Tibial artery (tissue), 4 donors: ENCODE measurements around the gene ENTPD6.
A peak's percentile ranks its signal among the peaks of the same experiment; 100 is the strongest.

Experiments
- DNase-seq, 2 donors: peaks; one replicate each; pipeline ENCODE4 v3.0.0-alpha.2; 2019
- H3K27ac ChIP-seq, 2 donors: fragments of 200-600 bp; sonication (generic) in 1 of 2; 1 replicate in 1 of 2; 2 replicates in 1 of 2; pipeline ENCODE4 v1.5.1; 2018 to 2019; ENCODE audit warnings: mild to moderate bottlenecking in 1 of 2
- H3K27me3 ChIP-seq, 2 donors: fragments of 200-600 bp; sonication (generic) in 1 of 2; one replicate each; pipeline versions ENCODE4 v1.5.1 to v1.6.0; 2016 to 2019
- H3K36me3 ChIP-seq, 3 donors: fragments of 200-600 bp; sonication (generic) in 2 of 3; one replicate each; pipeline ENCODE4 v1.5.1; 2016 to 2019; ENCODE audit warnings: mild to moderate bottlenecking in 2 of 3
- H3K4me1 ChIP-seq, 4 donors: fragments of 200-600 bp; sonication (generic) in 2 of 4; 1 replicate in 3 of 4; 2 replicates in 1 of 4; pipeline ENCODE4 v1.5.1; 2016 to 2019
- H3K4me3 ChIP-seq, 2 donors: fragments of 200-600 bp; sonication (generic) in 1 of 2; 1 replicate in 1 of 2; 2 replicates in 1 of 2; pipeline ENCODE4 v1.5.1; 2018 to 2019; ENCODE audit warnings: mild to moderate bottlenecking in 2 of 2
- H3K9me3 ChIP-seq, 3 donors: fragments of 200-600 bp; sonication (generic) in 1 of 3; one replicate each; pipeline ENCODE4 v1.5.1; 2016 to 2019
- CTCF ChIP-seq, 2 experiments: fragments of 200-600 bp in 1 of 2; fragments of 450-650 bp in 1 of 2; IDR thresholded peaks; one replicate each; pipeline ENCODE4 v1.5.1; 2017 to 2019; ENCODE audit warnings: antibody characterized with exemption in 2 of 2, mild to moderate bottlenecking in 1 of 2, moderate library complexity in 1 of 2
- intact Hi-C: fragments of 100-400 bp; cut with DNase I; formaldehyde crosslinking; loops from one replicate; pipeline ENCODE4 v1.15.0; 2023; ENCODE audit warnings: low total_unique reads

The ENTPD6 gene

DNA sequence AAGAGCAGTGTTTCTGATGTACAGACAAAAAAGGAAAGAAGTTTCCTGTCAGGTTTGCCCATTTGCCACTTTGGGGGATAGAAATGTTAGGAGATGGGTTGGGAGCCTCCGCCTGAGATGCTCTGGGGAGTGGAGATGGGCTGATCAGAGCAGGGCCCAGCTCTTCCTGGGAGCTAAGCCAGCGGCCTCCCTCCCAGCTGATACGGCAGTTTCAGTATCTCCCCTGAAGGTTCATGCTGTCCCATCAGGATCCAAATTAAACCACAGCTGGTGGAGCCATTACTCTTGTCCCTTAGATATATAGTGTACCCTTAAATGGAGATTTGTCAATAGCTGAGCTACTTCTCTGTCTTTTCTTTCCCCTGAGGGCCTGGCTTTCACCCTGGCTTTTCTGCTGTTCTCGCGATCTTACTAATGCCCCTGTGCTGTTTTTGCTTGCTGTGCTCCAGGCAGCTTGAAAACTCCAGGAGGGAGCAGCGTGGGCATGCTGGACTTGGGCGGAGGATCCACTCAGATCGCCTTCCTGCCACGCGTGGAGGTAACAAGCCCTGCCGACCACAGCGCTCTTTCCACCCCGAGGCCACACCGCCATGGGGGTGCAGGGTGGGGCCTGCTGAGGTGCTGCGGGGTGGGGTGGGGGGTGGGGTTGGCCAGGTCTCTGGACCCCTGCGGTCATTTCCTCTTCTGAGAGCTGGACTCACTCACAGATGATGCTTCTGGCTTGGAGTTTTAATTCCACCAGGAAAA is 20.9 kb downstream of the ENTPD6 start:
- no peaks in the 10 kb centered on the region for H3K9me3 ChIP-seq
- no peak overlapping the region for H3K27ac ChIP-seq
- no peaks in the 10 kb centered on the region for H3K27me3 ChIP-seq
- H3K4me1 ChIP-seq, result peaks cover 0 to 3% (median 0%) of the 10 kb centered on the region in 4 donors
- DNase-seq, result peak in 1 of 2 donors; percentile 41
- no peak for TF ChIP-seq CTCF (IDR thresholded peaks at IDR 0.05)
- no peak overlapping the region for H3K4me3 ChIP-seq
- H3K36me3 ChIP-seq, result peaks cover 64 to 100% (median 76%) of the 10 kb centered on the region in 3 donors
- intact Hi-C loops, result no loop called here

DNA sequence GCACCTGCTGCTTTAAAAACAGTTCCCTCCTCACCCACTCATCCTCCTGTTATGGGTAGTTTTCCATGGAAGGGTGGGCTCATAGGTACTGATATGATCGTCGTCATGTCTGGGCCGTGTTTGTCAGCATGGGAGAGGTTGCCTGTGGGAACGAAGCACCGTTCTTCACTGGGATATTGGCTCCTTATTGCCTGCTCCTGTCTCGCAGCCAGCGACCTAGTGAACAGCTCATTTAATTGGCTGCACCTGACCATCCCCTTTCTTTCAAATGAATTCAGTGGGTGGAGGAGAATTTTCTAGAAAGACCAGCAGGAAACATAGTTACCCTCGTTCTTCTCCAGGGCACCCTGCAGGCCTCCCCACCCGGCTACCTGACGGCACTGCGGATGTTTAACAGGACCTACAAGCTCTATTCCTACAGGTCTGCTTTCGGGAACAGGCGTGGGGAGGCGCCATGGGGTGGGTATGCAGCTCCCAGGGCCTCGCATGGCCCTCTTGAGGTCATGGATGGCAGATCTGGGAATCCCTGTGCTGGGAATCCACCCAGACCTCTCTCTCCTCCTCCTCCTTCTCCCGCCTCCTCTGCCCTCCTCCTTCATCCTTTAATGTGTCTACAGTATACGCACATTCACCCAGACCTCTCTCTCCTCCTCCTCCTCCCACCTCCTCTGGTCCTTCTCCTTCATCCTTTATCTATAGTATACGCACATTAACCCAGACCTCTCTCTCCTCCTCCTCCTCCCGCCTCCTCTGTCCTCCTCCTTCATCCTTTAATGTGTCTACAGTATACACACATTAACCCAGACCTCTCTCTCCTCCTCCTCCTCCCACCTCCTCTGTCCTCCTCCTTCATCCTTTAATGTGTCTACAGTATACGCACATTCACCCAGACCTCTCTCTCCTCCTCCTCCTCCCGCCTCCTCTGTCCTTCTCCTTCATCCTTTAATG is 21.9 kb downstream of the ENTPD6 start:
- H3K27me3 ChIP-seq, result no peaks in the 10 kb centered on the region
- peaks cover 0 to 3% (median 0%) of the 10 kb centered on the region in 4 donors for H3K4me1 ChIP-seq
- H3K27ac ChIP-seq, result no peak overlapping the region
- intact Hi-C loops, result no loop called here
- no peak for TF ChIP-seq CTCF (IDR thresholded peaks at IDR 0.05)
- H3K36me3 ChIP-seq, result peaks cover 56 to 100% (median 65%) of the 10 kb centered on the region in 3 donors
- no peak for DNase-seq
- no peak overlapping the region for H3K4me3 ChIP-seq
- H3K9me3 ChIP-seq, result no peaks in the 10 kb centered on the region

GRCh38 chr20:25218109-25218486 is 22.6 kb downstream of the ENTPD6 start:
- H3K4me3 ChIP-seq, result no peak overlapping the region
- peaks cover 0 to 3% (median 0%) of the 10 kb centered on the region in 4 donors for H3K4me1 ChIP-seq
- no peaks in the 10 kb centered on the region for H3K27me3 ChIP-seq
- intact Hi-C loops, result no loop called here
- no peaks in the 10 kb centered on the region for H3K9me3 ChIP-seq
- H3K36me3 ChIP-seq, result peaks cover 52 to 100% (median 59%) of the 10 kb centered on the region in 3 donors
- TF ChIP-seq CTCF (IDR thresholded peaks at IDR 0.05), result no peak
- H3K27ac ChIP-seq, result no peak overlapping the region
- DNase-seq, result no peak

- peak in 1 of 2 donors; percentile 57 for DNase-seq
- no peak overlapping the region for H3K4me3 ChIP-seq
- H3K4me1 ChIP-seq, result peaks cover 0 to 3% (median 0%) of the 10 kb centered on the region in 4 donors
- H3K27me3 ChIP-seq, result no peaks in the 10 kb centered on the region
- H3K27ac ChIP-seq, result no peak overlapping the region
- no peaks in the 10 kb centered on the region for H3K9me3 ChIP-seq
- TF ChIP-seq CTCF (IDR thresholded peaks at IDR 0.05), result no peak
- intact Hi-C loops, result no loop called here
- peaks cover 48 to 98% (median 55%) of the 10 kb centered on the region in 3 donors for H3K36me3 ChIP-seq
These were observed 23.0 kb downstream of the ENTPD6 start for GRCh38 chr20:25218492-25218891.

GRCh38 chr20:25219365-25219764 is 23.9 kb downstream of the ENTPD6 start:
- DNase-seq, result peak in 1 of 2 donors; percentile 59
- peaks cover 44 to 97% (median 53%) of the 10 kb centered on the region in 3 donors for H3K36me3 ChIP-seq
- intact Hi-C loops, result no loop called here

More at GRCh38 chr20:25219365-25219764, 23.9 kb downstream of the ENTPD6 start:
- peaks cover 0 to 3% (median 0%) of the 10 kb centered on the region in 4 donors for H3K4me1 ChIP-seq
- no peak for TF ChIP-seq CTCF (IDR thresholded peaks at IDR 0.05)
- no peaks in the 10 kb centered on the region for H3K27me3 ChIP-seq
- H3K9me3 ChIP-seq, result no peaks in the 10 kb centered on the region
- no peak overlapping the region for H3K4me3 ChIP-seq
- H3K27ac ChIP-seq, result no peak overlapping the region
